Measurements from ENCODE around the gene TTLL4. TPM values are rescaled to one million over a fixed set of nuclear protein-coding genes. Genes with fewer than 3 reads are reported as not detected.
A peak's percentile ranks its signal among the peaks of the same experiment; 100 is the strongest.

The TTLL4 gene
- total and polyA plus RNA-seq, 11 donors = 5.3 to 14.0 (median 6.0) TPM

GRCh38 chr2:218694405-218695145 is 16.1 kb upstream of the TTLL4 start:
- no peak overlapping the region for H3K4me3 ChIP-seq
- peaks cover 0 to 86% (median 59%) of the 10 kb centered on the region in 9 donors for H3K36me3 ChIP-seq
- H3K4me1 ChIP-seq = peaks cover 0 to 8% (median 0%) of the 10 kb centered on the region in 12 donors
- TF ChIP-seq CTCF (IDR thresholded peaks at IDR 0.05) (no peak), POLR2A (IDR thresholded peaks at IDR 0.05) (no peak)
- H3K9me3 ChIP-seq = no peaks in the 10 kb centered on the region
- WGBS, 4 donors = 88 to 93% (median 91%) methylated on average over 3 of the region's 3 CpGs
- no peak overlapping the region for H3K27ac ChIP-seq
- DNase-seq = no peak
- ATAC-seq = no peak
- no peaks in the 10 kb centered on the region for H3K27me3 ChIP-seq
- intact Hi-C loops (cut with DNase I) = no loop called here

- peaks cover 0 to 61% (median 29%) of the 10 kb centered on the region in 9 donors for H3K36me3 ChIP-seq
- WGBS, 4 donors = 89 to 98% (median 95%) methylated on average over 6 to 8 of the region's 8 CpGs
Observed at GRCh38 chr2:218698885-218699284, 11.8 kb upstream of the TTLL4 start.

GRCh38 chr2:218701806-218702205 is 8.8 kb upstream of the TTLL4 start:
- H3K27me3 ChIP-seq = no peaks in the 10 kb centered on the region
- H3K27ac ChIP-seq = no peak overlapping the region
- intact Hi-C loops (cut with DNase I) = no loop called here
- peaks cover 0 to 44% (median 21%) of the 10 kb centered on the region in 9 donors for H3K36me3 ChIP-seq
- H3K4me1 ChIP-seq = no peaks in the 10 kb centered on the region
- ATAC-seq (peak in 2 of 4 donors; percentile 11 to 32), DNase-seq (no peak)
- WGBS, 4 donors = 71 to 90% (median 83%) methylated on average over 2 of the region's 2 CpGs
- no peaks in the 10 kb centered on the region for H3K9me3 ChIP-seq
- TF ChIP-seq POLR2A (IDR thresholded peaks at IDR 0.05) = no peak
- TF ChIP-seq CTCF (IDR thresholded peaks at IDR 0.05) = no peak
- H3K4me3 ChIP-seq = no peak overlapping the region

More at GRCh38 chr2:218698885-218699284, 11.8 kb upstream of the TTLL4 start:
- ATAC-seq (peak in 2 of 4 donors; percentile 13 to 29), DNase-seq (no peak)
- Histone ChIP-seq H3K9me3 (no peaks in the 10 kb centered on the region), H3K4me1 (no peaks in the 10 kb centered on the region), H3K4me3 (no peak overlapping the region), H3K27ac (no peak overlapping the region), H3K27me3 (no peaks in the 10 kb centered on the region)
- no peak for TF ChIP-seq CTCF (IDR thresholded peaks at IDR 0.05)
- no peak for TF ChIP-seq POLR2A (IDR thresholded peaks at IDR 0.05)
- intact Hi-C loops (cut with DNase I) = no loop called here

GRCh38 chr2:218703341-218703740 is 7.3 kb upstream of the TTLL4 start:
- no peak for ATAC-seq
- no peak for DNase-seq
- Histone ChIP-seq H3K27ac (no peak overlapping the region), H3K9me3 (no peaks in the 10 kb centered on the region), H3K4me1 (no peaks in the 10 kb centered on the region), H3K27me3 (no peaks in the 10 kb centered on the region), H3K36me3 (peaks cover 0 to 29% (median 13%) of the 10 kb centered on the region in 9 donors), H3K4me3 (no peak overlapping the region)
- 70 to 81% (median 75%) methylated on average over 4 of the region's 4 CpGs for WGBS, 4 donors
- intact Hi-C loops (cut with DNase I) = no loop called here
- TF ChIP-seq POLR2A (IDR thresholded peaks at IDR 0.05) = no peak
- TF ChIP-seq CTCF (IDR thresholded peaks at IDR 0.05) = no peak
